H1 (cell line): Measurements from ENCODE around the gene C20orf96. TPM values are rescaled to one million over a fixed set of nuclear protein-coding genes. Genes with fewer than 3 reads are reported as not detected.

Experiments
- BCL11A ChIP-seq, 2 experiments: IDR thresholded peaks; one replicate each; pipeline ENCODE4 v1.6.1; 2011; ENCODE audit warnings: low read depth in 2 of 2, low read length in 2 of 2, mild to moderate bottlenecking in 2 of 2
- BRCA1 ChIP-seq: IDR thresholded peaks from 2 replicates; pipeline ENCODE4 v1.6.1; 2012; ENCODE audit warnings: low read depth, low read length, improper control_type of control experiment
- NANOG ChIP-seq: IDR thresholded peaks from 2 replicates; pipeline ENCODE4 v1.6.1; 2011; ENCODE audit warnings: low read length, low read depth, mild to moderate bottlenecking, inconsistent platforms; ENCODE audit not compliant: insufficient read depth, poor library complexity, severe bottlenecking
- PHF8 ChIP-seq: fragments of 200-600 bp; sonication (generic); conservative IDR thresholded peaks from 2 replicates; pipeline ENCODE4 v1.7.1; 2012; ENCODE audit warnings: low read depth, mild to moderate bottlenecking, inconsistent platforms, low read length, moderate library complexity
- RAD21 ChIP-seq, 2 experiments: IDR thresholded peaks in 1 of 2; conservative IDR thresholded peaks in 1 of 2; 2 replicates each; pipeline ENCODE4 v1.6.1; 2011; ENCODE audit warnings: low read depth in 2 of 2, low read length in 2 of 2, improper control_type of control experiment in 1 of 2, inconsistent platforms in 1 of 2, mild to moderate bottlenecking in 1 of 2, moderate library complexity in 1 of 2
- RXRA ChIP-seq: IDR thresholded peaks from 2 replicates; pipeline ENCODE4 v1.6.1; 2011; ENCODE audit warnings: low read depth, mild to moderate bottlenecking, low read length, moderate library complexity; ENCODE audit not compliant: insufficient read depth
- SIRT6 ChIP-seq: IDR thresholded peaks from one replicate; pipeline ENCODE4 v1.7.1; 2012; ENCODE audit warnings: low read length, inconsistent platforms
- YY1 ChIP-seq: IDR thresholded peaks from 2 replicates; pipeline ENCODE4 v1.6.1; 2011; ENCODE audit warnings: low read depth, mild to moderate bottlenecking, low read length
- polyA plus RNA-seq, 7 experiments: library from polyadenylated mRNA; depleted of rRNA in 3 of 7; stranded (reverse) in 5 of 7; unstranded in 2 of 7; fragments of >200 nt in 5 of 7; fragments of 200-250 nt in 2 of 7; gene quantifications; 1 replicate in 5 of 7; 2 replicates in 1 of 7; 4 replicates in 1 of 7; pipeline versions ENCODE4 v1.2.1 to v1.2.3, GENCODE V29; 2011 to 2013; ENCODE audit warnings: missing spikeins in 2 of 7, mixed read lengths in 2 of 7
- total RNA-seq: library from RNA; stranded (reverse); fragmentation: NEBNext Ultra II Directional; extraction: Animal tissue kit (Norgen Biotek cat#: 25700); gene quantifications from 2 replicates; pipeline ENCODE4 v1.2.1, GENCODE V29; 2021
- TF ChIP-seq, protein P1 (sequence below): fragments of 300-600 bp; sonication (generic); IDR thresholded peaks from 2 replicates; pipeline ENCODE4 v1.7.1; 2012; ENCODE audit warnings: low read length, moderate library complexity, mild to moderate bottlenecking, inconsistent platforms; ENCODE audit not compliant: insufficient replicate concordance

Gene C20orf96
- total and polyA plus RNA-seq, 2 of the 8 experiments (the other 6 are each of a cell fraction or from before 2014, with no cell fraction given), result 19.2 to 21.0 TPM

- TF ChIP-seq, protein P1, sequence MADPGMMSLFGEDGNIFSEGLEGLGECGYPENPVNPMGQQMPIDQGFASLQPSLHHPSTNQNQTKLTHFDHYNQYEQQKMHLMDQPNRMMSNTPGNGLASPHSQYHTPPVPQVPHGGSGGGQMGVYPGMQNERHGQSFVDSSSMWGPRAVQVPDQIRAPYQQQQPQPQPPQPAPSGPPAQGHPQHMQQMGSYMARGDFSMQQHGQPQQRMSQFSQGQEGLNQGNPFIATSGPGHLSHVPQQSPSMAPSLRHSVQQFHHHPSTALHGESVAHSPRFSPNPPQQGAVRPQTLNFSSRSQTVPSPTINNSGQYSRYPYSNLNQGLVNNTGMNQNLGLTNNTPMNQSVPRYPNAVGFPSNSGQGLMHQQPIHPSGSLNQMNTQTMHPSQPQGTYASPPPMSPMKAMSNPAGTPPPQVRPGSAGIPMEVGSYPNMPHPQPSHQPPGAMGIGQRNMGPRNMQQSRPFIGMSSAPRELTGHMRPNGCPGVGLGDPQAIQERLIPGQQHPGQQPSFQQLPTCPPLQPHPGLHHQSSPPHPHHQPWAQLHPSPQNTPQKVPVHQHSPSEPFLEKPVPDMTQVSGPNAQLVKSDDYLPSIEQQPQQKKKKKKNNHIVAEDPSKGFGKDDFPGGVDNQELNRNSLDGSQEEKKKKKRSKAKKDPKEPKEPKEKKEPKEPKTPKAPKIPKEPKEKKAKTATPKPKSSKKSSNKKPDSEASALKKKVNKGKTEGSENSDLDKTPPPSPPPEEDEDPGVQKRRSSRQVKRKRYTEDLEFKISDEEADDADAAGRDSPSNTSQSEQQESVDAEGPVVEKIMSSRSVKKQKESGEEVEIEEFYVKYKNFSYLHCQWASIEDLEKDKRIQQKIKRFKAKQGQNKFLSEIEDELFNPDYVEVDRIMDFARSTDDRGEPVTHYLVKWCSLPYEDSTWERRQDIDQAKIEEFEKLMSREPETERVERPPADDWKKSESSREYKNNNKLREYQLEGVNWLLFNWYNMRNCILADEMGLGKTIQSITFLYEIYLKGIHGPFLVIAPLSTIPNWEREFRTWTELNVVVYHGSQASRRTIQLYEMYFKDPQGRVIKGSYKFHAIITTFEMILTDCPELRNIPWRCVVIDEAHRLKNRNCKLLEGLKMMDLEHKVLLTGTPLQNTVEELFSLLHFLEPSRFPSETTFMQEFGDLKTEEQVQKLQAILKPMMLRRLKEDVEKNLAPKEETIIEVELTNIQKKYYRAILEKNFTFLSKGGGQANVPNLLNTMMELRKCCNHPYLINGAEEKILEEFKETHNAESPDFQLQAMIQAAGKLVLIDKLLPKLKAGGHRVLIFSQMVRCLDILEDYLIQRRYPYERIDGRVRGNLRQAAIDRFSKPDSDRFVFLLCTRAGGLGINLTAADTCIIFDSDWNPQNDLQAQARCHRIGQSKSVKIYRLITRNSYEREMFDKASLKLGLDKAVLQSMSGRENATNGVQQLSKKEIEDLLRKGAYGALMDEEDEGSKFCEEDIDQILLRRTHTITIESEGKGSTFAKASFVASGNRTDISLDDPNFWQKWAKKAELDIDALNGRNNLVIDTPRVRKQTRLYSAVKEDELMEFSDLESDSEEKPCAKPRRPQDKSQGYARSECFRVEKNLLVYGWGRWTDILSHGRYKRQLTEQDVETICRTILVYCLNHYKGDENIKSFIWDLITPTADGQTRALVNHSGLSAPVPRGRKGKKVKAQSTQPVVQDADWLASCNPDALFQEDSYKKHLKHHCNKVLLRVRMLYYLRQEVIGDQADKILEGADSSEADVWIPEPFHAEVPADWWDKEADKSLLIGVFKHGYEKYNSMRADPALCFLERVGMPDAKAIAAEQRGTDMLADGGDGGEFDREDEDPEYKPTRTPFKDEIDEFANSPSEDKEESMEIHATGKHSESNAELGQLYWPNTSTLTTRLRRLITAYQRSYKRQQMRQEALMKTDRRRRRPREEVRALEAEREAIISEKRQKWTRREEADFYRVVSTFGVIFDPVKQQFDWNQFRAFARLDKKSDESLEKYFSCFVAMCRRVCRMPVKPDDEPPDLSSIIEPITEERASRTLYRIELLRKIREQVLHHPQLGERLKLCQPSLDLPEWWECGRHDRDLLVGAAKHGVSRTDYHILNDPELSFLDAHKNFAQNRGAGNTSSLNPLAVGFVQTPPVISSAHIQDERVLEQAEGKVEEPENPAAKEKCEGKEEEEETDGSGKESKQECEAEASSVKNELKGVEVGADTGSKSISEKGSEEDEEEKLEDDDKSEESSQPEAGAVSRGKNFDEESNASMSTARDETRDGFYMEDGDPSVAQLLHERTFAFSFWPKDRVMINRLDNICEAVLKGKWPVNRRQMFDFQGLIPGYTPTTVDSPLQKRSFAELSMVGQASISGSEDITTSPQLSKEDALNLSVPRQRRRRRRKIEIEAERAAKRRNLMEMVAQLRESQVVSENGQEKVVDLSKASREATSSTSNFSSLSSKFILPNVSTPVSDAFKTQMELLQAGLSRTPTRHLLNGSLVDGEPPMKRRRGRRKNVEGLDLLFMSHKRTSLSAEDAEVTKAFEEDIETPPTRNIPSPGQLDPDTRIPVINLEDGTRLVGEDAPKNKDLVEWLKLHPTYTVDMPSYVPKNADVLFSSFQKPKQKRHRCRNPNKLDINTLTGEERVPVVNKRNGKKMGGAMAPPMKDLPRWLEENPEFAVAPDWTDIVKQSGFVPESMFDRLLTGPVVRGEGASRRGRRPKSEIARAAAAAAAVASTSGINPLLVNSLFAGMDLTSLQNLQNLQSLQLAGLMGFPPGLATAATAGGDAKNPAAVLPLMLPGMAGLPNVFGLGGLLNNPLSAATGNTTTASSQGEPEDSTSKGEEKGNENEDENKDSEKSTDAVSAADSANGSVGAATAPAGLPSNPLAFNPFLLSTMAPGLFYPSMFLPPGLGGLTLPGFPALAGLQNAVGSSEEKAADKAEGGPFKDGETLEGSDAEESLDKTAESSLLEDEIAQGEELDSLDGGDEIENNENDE, result no peak
- TF ChIP-seq PHF8, result no peak
- no peak for TF ChIP-seq BCL11A (IDR thresholded peaks at IDR 0.05; ENCODE audit: low read depth in 2 of 2, low read length in 2 of 2)
- TF ChIP-seq YY1, result no peak
- no peak for TF ChIP-seq BRCA1
- no peak; a peak in 2 of 4 replicates for TF ChIP-seq RAD21 (IDR thresholded peaks at IDR 0.05 in 1 of 2, conservative IDR thresholded peaks at IDR 0.05 in 1 of 2; ENCODE audit: low read depth in 2 of 2, low read length in 2 of 2)
- TF ChIP-seq RXRA, result no peak
- no peak for TF ChIP-seq NANOG
- TF ChIP-seq SIRT6, result no peak
Measured at GRCh38 chr20:278607-279571, 11.7 kb downstream of the C20orf96 start (continued).
